Measurements from ENCODE around the gene ATRNL1.

ATRNL1 gene

DNA sequence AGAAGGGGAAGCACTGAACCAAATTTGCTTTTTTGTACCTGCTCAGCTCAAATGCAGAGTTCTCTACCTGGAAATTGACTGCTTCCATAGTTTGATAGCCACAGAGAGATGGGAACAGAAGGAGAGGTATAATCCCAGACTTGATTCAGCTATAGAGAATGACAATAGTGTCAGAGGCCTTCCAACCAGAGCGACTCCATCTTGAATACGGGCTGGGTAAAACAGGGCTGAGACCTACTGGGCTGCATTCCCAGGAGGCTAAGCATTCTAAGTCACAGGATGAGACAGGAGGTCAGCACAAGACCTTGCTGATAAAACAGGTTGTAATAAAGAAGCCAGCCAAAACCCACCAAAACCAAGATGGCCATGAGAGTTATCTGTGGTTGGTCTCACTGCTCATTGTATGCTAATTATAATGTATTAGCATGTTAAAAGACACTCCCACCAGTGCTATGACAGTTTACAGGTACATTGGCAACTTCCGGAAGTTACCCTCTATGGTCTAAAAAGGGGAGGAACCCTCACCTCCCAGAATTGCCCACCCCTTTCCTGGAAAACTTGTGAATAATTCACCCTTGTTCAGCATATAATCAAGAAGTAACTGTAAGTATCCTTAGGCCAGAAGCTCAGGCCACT is 42.7 kb upstream of the ATRNL1 start:
- TF ChIP-seq, protein P1, sequence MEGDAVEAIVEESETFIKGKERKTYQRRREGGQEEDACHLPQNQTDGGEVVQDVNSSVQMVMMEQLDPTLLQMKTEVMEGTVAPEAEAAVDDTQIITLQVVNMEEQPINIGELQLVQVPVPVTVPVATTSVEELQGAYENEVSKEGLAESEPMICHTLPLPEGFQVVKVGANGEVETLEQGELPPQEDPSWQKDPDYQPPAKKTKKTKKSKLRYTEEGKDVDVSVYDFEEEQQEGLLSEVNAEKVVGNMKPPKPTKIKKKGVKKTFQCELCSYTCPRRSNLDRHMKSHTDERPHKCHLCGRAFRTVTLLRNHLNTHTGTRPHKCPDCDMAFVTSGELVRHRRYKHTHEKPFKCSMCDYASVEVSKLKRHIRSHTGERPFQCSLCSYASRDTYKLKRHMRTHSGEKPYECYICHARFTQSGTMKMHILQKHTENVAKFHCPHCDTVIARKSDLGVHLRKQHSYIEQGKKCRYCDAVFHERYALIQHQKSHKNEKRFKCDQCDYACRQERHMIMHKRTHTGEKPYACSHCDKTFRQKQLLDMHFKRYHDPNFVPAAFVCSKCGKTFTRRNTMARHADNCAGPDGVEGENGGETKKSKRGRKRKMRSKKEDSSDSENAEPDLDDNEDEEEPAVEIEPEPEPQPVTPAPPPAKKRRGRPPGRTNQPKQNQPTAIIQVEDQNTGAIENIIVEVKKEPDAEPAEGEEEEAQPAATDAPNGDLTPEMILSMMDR (IDR thresholded peaks at IDR 0.05), result no peak

DNA sequence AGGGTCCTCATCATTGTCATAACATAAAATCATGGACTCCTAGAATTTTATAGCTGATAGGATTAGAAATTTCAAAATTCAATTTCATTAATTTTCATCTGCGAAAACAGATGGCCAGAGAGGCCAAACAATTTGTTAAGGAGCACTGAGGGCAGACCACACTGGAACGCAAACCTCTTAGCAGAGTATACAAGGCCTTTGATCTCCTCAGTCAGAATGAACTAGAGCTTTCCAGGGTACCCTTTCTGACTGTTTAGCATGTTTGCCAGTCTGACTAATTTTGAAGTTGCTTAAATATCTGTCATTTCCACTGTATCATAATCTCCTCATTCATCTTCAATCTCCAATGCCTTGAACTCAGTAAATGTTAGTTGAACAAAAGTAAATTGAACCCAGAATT is 41.9 kb upstream of the ATRNL1 start:
- TF ChIP-seq, protein P1 (IDR thresholded peaks at IDR 0.05), result no peak

DNA sequence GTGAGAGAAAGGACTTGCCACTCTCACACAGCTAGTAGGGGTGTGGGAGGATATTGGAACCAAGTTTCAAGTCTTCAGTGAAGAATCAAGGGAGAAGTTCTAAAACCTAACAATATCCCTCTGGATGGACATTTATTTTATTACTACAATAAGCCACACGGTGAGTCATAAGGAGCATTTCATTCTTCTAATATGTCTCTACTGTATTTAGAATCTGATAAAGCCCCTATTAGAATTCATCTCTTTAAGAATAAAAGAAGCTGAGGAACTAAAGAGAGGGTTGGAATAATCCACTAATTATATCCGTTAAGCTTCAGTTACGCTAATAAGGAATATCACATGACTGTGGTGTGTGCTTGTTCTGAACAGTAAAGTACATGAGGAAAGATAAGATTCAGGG is 40.9 kb upstream of the ATRNL1 start:
- TF ChIP-seq, protein P1 (IDR thresholded peaks at IDR 0.05), result no peak

DNA sequence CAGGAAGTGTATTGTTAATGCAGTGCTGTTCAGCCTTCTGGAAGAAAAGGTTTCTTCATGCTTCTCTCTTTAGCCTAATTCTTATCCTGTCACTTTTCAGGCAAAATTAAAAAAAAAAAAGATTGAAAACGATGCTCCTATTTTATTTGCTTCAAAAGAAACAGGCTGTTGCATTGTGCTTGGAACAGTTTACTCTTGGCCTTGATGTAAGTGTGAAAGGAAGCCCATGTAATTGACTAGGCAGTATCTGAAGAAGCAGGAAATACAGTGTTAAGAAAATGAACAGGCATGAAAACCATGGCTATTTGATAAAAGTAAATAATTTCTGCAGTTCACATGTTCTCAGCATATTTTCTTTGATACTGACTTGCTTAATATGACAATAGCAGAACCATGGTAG is 40.4 kb upstream of the ATRNL1 start:
- TF ChIP-seq, protein P1 (IDR thresholded peaks at IDR 0.05), result no peak

DNA sequence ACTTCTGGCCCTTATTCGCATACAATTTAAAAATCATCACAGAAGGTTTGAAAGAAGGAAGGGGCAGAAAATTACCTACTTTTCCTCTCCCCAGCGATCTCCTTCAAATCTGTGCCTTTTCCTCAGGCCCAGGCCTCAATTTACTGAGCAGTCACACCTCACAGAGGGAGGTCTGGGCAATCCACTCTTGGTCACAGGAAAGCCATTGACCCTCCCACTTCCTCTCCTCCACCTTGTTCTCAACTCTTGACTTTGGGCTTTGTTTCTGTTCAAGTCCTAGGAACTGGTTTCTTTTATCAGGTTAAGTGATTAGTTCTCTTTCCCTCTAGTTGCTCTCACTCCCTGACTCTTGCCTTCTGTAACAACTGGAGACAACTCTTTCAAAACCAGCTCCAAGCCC is 37.0 kb upstream of the ATRNL1 start:
- TF ChIP-seq, protein P1 (IDR thresholded peaks at IDR 0.05), result no peak

DNA sequence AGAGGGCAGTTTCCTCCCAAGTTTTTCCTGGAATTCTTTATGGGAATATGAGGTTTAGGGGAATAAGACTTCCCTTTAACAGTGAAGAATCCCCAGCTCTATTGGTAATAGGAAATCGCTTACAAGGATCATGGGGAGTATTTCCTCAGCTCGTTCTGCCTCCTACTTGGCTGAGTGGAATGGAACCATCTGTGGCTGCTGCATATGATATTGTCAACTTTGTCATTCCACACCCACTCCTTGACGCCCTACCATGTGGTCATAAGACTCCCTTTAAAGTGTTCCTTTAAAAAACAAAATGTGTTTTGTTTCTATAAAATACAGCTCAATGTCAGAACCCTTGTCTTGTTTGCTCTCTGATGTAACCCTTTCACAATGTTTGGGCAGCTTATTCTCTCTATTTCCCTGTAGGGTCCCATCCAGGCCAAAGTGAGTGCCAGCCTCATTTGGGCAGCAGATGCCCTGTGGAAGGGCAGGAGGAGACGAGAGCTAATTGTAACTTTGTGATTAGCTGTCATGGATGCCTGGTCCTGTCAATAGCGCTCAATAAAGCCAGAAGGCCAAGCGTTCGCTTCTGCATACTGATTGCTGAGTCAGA is 33.8 kb upstream of the ATRNL1 start:
- TF ChIP-seq, protein P1 (IDR thresholded peaks at IDR 0.05), result no peak

DNA sequence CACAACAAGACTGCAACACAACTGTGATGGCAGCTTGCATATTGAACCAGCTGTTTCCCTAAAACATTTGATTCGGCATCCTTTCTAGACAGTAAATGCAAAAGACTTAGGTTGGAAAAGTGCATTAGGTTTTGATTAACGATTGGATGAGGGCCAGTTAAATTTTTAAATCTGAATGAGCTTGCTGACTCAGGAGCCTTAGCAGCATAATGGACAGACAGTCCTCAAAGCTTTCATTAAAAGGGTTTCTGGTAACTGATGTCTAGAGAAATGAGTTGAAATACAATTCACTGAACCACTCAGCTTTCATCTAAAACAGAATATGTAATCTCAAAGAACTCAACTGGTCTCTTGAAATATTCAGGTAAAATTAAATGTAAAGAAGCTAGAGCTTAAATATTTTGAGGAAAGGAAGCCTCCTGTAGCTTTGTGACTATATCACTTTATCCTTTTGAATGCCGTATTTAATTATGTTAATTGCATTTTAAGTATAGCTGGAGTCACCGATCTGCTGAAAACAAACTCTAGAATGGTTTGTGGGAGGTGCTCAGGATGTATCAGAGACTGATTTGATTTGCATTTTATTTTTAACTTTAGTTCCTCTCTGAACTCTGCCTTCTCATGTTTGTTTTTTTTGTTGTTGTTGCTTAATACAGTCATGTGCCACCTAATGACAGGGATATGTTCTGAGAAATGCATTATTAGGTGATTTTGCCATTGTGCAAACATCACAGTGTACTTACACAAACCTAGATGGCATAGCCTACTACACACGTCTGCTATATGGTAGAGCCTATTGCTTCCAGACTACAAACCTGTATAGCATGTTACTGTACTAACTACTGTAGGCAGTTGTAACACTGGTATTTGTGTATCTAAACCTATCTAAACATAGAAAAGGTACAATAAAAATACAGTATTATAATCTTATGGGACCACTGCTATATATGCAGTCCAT is 29.2 kb upstream of the ATRNL1 start:
- TF ChIP-seq, protein P1 (IDR thresholded peaks at IDR 0.05), result no peak

All from LNCAP (cell line).